Ovary (tissue), 3 donors: Measurements from ENCODE around the gene PSMD7.

Source experiments
- CTCF ChIP-seq, 3 donors: fragments of 450-650 bp in 2 of 3; fragments of 200-600 bp in 1 of 3; IDR thresholded peaks; one replicate each; pipeline versions ENCODE4 v1.5.1 to v1.8.0; 2016 to 2022; ENCODE audit warnings: antibody characterized with exemption in 3 of 3, mild to moderate bottlenecking in 1 of 3
- POLR2A ChIP-seq: fragments of 450-650 bp; IDR thresholded peaks from one replicate; pipeline ENCODE4 v1.6.1; 2017; ENCODE audit warnings: antibody characterized with exemption, mild to moderate bottlenecking, moderate library complexity
- donor health status: DM: no; HTN: no; CAD: no.

GRCh38 chr16:74264811-74265210, 31.8 kb upstream of the PSMD7 start:
- TF ChIP-seq CTCF (IDR thresholded peaks at IDR 0.05), result no peak
- TF ChIP-seq POLR2A, result no peak
